ENCODE data around the gene TBATA. TPM values are rescaled to one million over a fixed set of nuclear protein-coding genes. Genes with fewer than 3 reads are reported as not detected.
A peak's percentile ranks its signal among the peaks of the same experiment; 100 is the strongest.

The TBATA gene
- polyA plus RNA-seq, 6 donors from 2014 or later, result not detected

DNA sequence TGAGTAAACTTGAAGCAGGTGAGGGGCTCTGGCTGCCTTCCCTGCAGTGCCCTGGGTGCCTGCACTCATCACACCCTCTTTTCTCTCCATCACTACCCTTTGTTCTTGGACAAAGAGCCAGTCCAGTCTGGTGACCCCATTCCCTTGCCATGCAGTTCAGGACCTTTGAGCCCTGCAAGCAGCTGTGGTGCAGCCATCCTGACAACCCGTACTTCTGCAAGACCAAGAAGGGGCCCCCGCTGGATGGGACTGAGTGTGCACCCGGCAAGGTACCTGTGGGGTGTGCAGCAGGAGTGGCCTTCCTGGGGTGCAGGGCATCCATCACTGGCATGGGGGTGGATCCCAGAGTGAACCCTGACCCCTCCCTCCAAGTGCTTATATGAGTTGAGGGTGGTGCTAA is 48.7 kb downstream of the TBATA start:
- DNase-seq, result no peak
- no peaks in the 10 kb centered on the region for H3K36me3 Mint-ChIP-seq
- no peaks in the 10 kb centered on the region for H3K9me3 Mint-ChIP-seq
- H3K27me3 Mint-ChIP-seq, result peaks cover 0 to 5% (median 0%) of the 10 kb centered on the region in 3 donors
- no peak overlapping the region for H3K4me3 Mint-ChIP-seq
- no peak for ATAC-seq (ENCODE audit: low read depth in 2 of 2)
- no peaks in the 10 kb centered on the region for H3K4me1 Mint-ChIP-seq
- no peak overlapping the region for H3K27ac Mint-ChIP-seq

DNA sequence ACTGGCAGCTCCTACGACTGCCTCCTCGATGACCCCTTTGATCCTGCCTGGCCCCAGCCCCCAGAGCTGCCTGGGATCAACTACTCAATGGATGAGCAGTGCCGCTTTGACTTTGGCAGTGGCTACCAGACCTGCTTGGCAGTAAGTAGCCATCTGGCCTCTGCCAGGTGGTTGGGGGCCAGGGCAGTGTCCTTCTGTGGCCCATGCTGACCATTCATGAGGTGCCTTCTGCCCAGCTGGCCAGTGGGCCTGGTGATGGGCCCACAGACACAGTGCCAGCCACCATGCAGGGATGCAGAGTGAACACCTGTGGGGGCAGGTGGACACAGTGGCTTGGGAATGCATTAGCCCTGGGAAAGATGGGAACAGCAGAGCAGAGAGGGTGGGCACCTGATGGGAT is 50.0 kb downstream of the TBATA start:
- DNase-seq, result no peak
- Mint-ChIP-seq H3K36me3 (no peaks in the 10 kb centered on the region), H3K27ac (no peak overlapping the region), H3K27me3 (peaks cover 0 to 5% (median 0%) of the 10 kb centered on the region in 3 donors), H3K9me3 (no peaks in the 10 kb centered on the region), H3K4me1 (no peaks in the 10 kb centered on the region), H3K4me3 (no peak overlapping the region)
- no peak for ATAC-seq (ENCODE audit: low read depth in 2 of 2)

DNA sequence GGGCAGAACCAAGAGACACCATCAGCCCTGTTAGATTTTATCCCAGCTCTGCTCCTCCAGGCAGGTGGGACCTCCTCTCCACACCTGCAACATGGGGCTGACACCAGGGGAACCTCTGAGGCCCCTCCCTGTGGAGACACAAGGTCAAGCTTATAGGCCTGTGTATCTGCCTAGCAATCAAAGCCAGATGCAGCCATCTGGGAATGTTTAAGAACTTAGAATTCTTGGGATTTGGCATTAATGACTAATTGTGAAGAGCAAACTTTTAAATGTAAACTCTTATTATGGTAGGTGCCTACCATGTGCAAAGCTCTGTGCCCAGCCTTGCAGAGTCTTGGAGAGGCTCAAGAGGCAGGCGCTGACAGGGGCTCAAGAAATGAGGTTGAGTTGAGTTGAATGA is 52.1 kb downstream of the TBATA start:
- H3K36me3 Mint-ChIP-seq, result no peaks in the 10 kb centered on the region
- peaks cover 0 to 5% (median 0%) of the 10 kb centered on the region in 3 donors for H3K27me3 Mint-ChIP-seq

DNA sequence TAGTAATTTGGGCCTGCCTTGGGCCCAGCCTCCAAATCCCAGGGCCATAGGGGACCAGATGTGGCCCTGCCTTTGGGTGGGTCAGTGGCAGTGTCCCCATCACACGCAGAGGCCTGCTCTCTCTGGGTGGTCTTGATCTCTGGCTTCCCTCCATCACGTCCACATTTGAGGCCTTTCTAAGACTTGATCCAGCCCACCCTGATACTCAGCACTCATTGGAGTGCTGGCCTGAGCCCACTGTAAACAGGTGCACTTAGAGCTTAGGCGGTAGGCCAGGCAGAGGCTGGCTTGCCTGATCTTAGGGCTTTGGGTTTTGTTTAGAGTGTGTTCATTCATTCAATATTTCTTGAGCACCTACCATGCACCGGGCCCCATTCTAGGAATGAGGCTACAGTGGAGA is 52.6 kb downstream of the TBATA start:
- peak overlapping the region in 1 of 6 donors; percentile 80 for H3K27ac Mint-ChIP-seq
- H3K9me3 Mint-ChIP-seq, result no peaks in the 10 kb centered on the region
- H3K4me1 Mint-ChIP-seq, result no peaks in the 10 kb centered on the region
- no peak for DNase-seq
- H3K4me3 Mint-ChIP-seq, result no peak overlapping the region
- peaks cover 0 to 5% (median 0%) of the 10 kb centered on the region in 3 donors for H3K27me3 Mint-ChIP-seq
- no peaks in the 10 kb centered on the region for H3K36me3 Mint-ChIP-seq
- no peak for ATAC-seq (ENCODE audit: low read depth in 2 of 2)

More for the DNA sequence above, 52.1 kb downstream of the TBATA start:
- H3K4me3 Mint-ChIP-seq, result no peak overlapping the region
- H3K27ac Mint-ChIP-seq, result no peak overlapping the region
- no peak for ATAC-seq (ENCODE audit: low read depth in 2 of 2)
- H3K4me1 Mint-ChIP-seq, result no peaks in the 10 kb centered on the region
- no peak for DNase-seq
- H3K9me3 Mint-ChIP-seq, result no peaks in the 10 kb centered on the region

DNA sequence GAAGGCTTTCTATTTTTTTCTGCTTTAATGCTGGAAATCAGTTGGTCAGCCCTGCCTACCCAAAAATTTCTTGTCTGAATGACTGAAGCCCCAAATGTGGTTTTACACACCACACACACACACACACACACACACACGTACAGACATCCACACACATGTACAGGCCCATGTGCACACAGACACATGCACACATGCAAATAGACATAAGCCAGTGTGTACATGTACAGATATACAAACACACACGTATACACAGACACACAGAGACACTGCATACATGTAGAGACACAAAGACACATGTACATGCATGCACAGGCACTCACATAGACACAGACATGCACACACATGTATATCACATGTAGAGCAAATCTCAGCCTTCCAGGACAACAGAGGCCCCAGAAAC is 54.2 kb downstream of the TBATA start:
- ATAC-seq (ENCODE audit: low read depth in 2 of 2), result no peak
- Mint-ChIP-seq H3K9me3 (peaks cover 0 to 1% (median 0%) of the 10 kb centered on the region in 7 donors), H3K4me3 (no peak overlapping the region), H3K27me3 (peaks cover 0 to 10% (median 4%) of the 10 kb centered on the region in 3 donors), H3K4me1 (no peaks in the 10 kb centered on the region), H3K36me3 (no peaks in the 10 kb centered on the region), H3K27ac (no peak overlapping the region)
- DNase-seq, result no peak

DNA sequence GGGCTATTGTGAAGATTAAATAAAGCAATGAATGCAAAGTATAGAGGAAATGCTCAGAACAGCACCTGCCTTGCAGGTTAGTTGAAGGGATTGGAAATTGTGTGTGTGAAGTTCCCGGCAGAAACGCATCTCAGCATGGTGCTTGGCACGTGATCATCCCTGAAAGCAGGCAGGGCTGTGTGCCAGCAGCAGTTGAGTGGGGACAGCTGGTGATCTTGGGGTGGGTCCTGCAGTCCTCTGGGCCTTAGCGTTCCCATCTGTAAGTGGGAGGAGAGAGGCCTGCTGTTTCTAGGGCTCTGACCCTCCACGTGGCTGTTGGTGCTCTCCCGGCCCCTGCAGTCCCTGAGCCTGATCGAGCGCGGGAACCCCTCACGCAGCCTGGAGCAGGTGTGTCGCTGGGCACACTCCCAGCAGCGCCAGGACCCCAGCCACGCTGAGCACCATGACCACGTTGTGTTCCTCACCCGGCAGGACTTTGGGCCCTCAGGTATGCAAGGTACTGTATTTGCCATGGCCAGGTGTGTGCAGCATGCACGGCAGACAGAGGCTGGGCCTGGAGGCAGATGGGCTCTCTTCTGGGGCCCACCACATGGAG is 55.3 kb downstream of the TBATA start:
- DNase-seq (no peak), ATAC-seq (ENCODE audit: low read depth in 2 of 2) (no peak)
- Mint-ChIP-seq H3K36me3 (no peaks in the 10 kb centered on the region), H3K4me1 (no peaks in the 10 kb centered on the region), H3K27ac (no peak overlapping the region), H3K9me3 (peaks cover 0 to 6% (median 2%) of the 10 kb centered on the region in 7 donors), H3K27me3 (peaks cover 0 to 11% (median 3%) of the 10 kb centered on the region in 3 donors), H3K4me3 (no peak overlapping the region)

DNA sequence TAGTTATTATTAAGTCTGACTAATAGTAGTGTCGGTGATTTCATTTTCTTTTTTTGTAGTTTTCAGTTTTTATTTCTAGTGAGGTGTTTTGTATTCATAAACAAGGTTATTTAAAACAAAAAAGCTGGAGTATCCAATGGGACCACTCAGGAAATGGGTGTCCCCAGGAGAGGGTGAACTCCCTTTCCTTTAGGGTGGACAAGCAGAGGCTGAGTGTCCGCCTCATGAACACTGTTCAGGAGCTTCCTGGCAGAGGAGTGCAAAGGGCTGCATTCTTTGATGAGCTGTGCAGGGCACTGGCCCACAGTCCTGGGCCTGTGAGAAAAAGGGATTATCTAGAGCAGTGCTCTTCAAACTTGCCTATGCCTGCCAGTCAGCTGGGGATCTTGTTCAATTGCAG is 56.8 kb downstream of the TBATA start:
- DNase-seq (no peak), ATAC-seq (ENCODE audit: low read depth in 2 of 2) (no peak)
- no peaks in the 10 kb centered on the region for H3K4me1 Mint-ChIP-seq
- H3K4me3 Mint-ChIP-seq, result peak overlapping the region in 1 of 8 donors; percentile 66
- H3K27ac Mint-ChIP-seq, result no peak overlapping the region
- H3K36me3 Mint-ChIP-seq, result no peaks in the 10 kb centered on the region
- peaks cover 0 to 6% (median 2%) of the 10 kb centered on the region in 7 donors for H3K9me3 Mint-ChIP-seq
- H3K27me3 Mint-ChIP-seq, result peaks cover 0 to 11% (median 5%) of the 10 kb centered on the region in 3 donors

DNA sequence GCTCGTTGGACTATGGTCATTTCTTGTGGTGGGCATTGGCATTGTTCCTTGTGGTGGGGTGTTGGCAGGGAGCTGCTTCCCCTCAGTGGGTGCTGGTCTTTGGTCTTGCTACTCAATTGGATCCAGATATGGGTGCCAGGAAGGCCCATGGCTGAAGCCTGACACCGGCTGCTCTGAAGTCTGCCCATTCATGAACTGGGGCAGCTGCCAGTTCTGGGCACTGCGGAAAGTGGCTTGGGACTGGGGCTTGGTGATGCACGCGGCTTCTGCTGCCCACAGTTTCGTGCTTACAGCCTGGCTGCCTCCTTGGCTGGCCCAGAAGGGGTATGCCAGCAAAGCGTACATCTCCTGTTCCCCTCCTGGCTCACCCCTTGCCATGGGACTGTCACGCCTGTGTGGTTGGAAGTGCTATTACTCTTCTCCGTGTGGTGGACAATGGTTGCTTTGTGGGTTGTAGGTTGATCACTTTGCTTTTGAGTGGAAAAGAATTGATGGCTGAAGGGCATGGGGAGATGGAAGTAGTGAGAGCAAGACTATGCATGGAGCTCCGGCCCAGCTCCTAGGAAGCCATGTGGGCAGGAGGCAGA is 58.2 kb downstream of the TBATA start:
- ATAC-seq (ENCODE audit: low read depth in 2 of 2) (no peak), DNase-seq (no peak)
- H3K4me3 Mint-ChIP-seq, result no peak overlapping the region
- no peaks in the 10 kb centered on the region for H3K4me1 Mint-ChIP-seq
- no peaks in the 10 kb centered on the region for H3K36me3 Mint-ChIP-seq
- peaks cover 0 to 11% (median 5%) of the 10 kb centered on the region in 3 donors for H3K27me3 Mint-ChIP-seq
- H3K27ac Mint-ChIP-seq, result no peak overlapping the region
- H3K9me3 Mint-ChIP-seq, result peaks cover 0 to 6% (median 2%) of the 10 kb centered on the region in 7 donors

DNA sequence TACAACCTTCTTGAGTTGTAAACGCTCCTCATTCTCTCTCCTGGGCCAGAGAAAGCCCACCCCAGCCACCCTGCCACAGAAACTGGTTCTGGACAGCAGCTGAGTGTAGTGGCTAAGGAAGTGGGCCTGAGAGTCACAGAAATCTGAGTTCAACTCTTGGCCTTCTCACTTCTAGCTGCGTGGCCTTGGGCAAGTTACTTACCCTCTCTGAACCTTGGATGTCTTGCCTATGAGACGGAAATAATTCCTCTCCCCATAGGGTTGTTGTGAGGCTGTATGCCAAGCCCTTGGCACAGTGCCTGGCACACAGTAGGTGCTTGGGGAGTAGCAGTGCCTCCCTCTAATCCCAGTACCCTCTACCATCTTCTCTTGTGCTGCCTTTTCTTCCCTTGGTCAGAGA is 61.4 kb downstream of the TBATA start:
- peaks cover 0 to 6% (median 2%) of the 10 kb centered on the region in 7 donors for H3K9me3 Mint-ChIP-seq
- no peaks in the 10 kb centered on the region for H3K36me3 Mint-ChIP-seq
- H3K4me1 Mint-ChIP-seq, result no peaks in the 10 kb centered on the region
- no peak for ATAC-seq (ENCODE audit: low read depth in 2 of 2)
- peaks cover 0 to 11% (median 5%) of the 10 kb centered on the region in 3 donors for H3K27me3 Mint-ChIP-seq
- no peak overlapping the region for H3K27ac Mint-ChIP-seq
- H3K4me3 Mint-ChIP-seq, result no peak overlapping the region
- no peak for DNase-seq

DNA sequence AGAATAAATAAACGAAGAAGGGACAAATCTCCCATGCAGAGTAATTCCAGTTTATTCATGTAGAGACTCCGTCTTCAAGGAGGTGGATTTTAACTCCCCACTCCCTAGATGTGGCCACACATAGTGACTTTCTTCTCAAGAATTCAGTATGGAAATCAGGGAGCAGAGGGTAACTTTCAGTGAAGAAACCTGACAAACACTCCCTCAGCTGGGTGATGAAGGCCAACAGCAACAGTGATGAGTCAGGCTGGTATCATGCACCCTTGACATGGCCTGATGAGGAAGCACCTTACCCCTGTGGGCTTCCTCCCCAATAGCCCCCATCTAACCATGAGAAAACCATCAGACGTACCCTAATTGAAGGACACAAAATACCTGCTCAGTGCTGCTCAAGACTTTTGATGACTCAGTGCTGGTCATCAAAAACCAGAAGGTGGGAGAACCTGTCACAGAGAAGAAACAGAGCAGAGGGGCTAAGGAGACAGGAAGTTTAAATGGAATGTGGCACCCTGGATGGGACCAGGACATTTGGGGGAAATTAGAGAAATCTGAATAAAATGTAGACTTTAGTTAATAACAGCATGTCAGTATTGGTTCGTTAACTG is 62.3 kb downstream of the TBATA start:
- no peak overlapping the region for H3K27ac Mint-ChIP-seq
- peaks cover 0 to 11% (median 5%) of the 10 kb centered on the region in 3 donors for H3K27me3 Mint-ChIP-seq
- no peak for DNase-seq
- H3K36me3 Mint-ChIP-seq, result no peaks in the 10 kb centered on the region
- no peak overlapping the region for H3K4me3 Mint-ChIP-seq
- H3K9me3 Mint-ChIP-seq, result peaks cover 0 to 6% (median 2%) of the 10 kb centered on the region in 7 donors
- no peaks in the 10 kb centered on the region for H3K4me1 Mint-ChIP-seq
- no peak for ATAC-seq (ENCODE audit: low read depth in 2 of 2)

Other genes starting within 250 kb of the TBATA start
- gene PRF1, start 182.6 kb downstream of the TBATA start, polyA plus RNA-seq (ENCODE audit: low read depth in 6 of 6), result 1 to 10 TPM; 1.2 to 9.3 (median 3.7) TPM
- gene ADAMTS14, start 112.9 kb downstream of the TBATA start, polyA plus RNA-seq (ENCODE audit: low read depth in 6 of 6), result not detected
- 10 to 100 TPM; 16.2 to 21.1 (median 17.7) TPM for gene SGPL1, start 30.6 kb upstream of the TBATA start, polyA plus RNA-seq (ENCODE audit: low read depth in 6 of 6)
- 10 to 100 TPM in 2 of 6 donors, 1 to 10 TPM in 4; 3.7 to 13.9 (median 7.2) TPM for gene PCBD1, start 103.2 kb upstream of the TBATA start, polyA plus RNA-seq (ENCODE audit: low read depth in 6 of 6)

Measured in naive B cell (primary cell).